NCI-H1105 treated with DMSO at 0.1 percent for 48 hours (cell line): ENCODE measurements around the gene NMT1.
"Not testable (repeated sequence)": the region's sequence is repeated elsewhere in the genome, so short reads cannot be mapped to it uniquely, and the experiment has no call there.

Experiments used
- DNase-seq: peaks from one replicate; lab custom pipeline; 2025; lab: John Stamatoyannopoulos, UW

The NMT1 gene

GRCh38 chr17:45120558-45120957, 59.4 kb downstream of the NMT1 start:
- no peak for DNase-seq

GRCh38 chr17:45121055-45121454, 59.9 kb downstream of the NMT1 start:
- DNase-seq, result no peak

- DNase-seq, result no peak
Measured at GRCh38 chr17:45123076-45123770, 62.1 kb downstream of the NMT1 start.

GRCh38 chr17:45123930-45124796, 63.0 kb downstream of the NMT1 start:
- no peak for DNase-seq

GRCh38 chr17:45124797-45125122, 63.6 kb downstream of the NMT1 start:
- DNase-seq, result not testable (repeated sequence)

GRCh38 chr17:45125509-45125908, 64.4 kb downstream of the NMT1 start:
- DNase-seq, result no peak

GRCh38 chr17:45127207-45127547, 66.1 kb downstream of the NMT1 start:
- no peak for DNase-seq

- no peak for DNase-seq
Measured at GRCh38 chr17:45127548-45128300, 66.6 kb downstream of the NMT1 start.

GRCh38 chr17:45128331-45128730, 67.2 kb downstream of the NMT1 start:
- no peak for DNase-seq

GRCh38 chr17:45128989-45129388, 67.9 kb downstream of the NMT1 start:
- no peak for DNase-seq

- no peak for DNase-seq
Measured at GRCh38 chr17:45129426-45129939, 68.4 kb downstream of the NMT1 start.

GRCh38 chr17:45129940-45130680, 69.0 kb downstream of the NMT1 start:
- no peak for DNase-seq

- DNase-seq, result no peak
Measured at GRCh38 chr17:45130681-45131615, 69.8 kb downstream of the NMT1 start.

- DNase-seq, result no peak
Measured at GRCh38 chr17:45131616-45132319, 70.7 kb downstream of the NMT1 start.

- DNase-seq, result no peak
Measured at GRCh38 chr17:45132320-45132571, 71.1 kb downstream of the NMT1 start, which contains the start of gene PLCD3. TSS of gene PLCD3 (minus strand) at chr17:45132515. CDS start at chr17:45132410, 105 bp downstream.

GRCh38 chr17:45132572-45133463, 71.7 kb downstream of the NMT1 start:
- peak; percentile 43 for DNase-seq

GRCh38 chr17:45135192-45135977, 74.3 kb downstream of the NMT1 start, which contains the start of gene ACBD4:
TSS of gene ACBD4 (plus strand) at chr17:45135687. CDS start at chr17:45136145, 458 bp downstream.
- peak; percentile 93 for DNase-seq
